Transverse colon (tissue), 4 donors: Measurements from ENCODE around the gene WNT6.

Experiments used
- CTCF ChIP-seq, 5 experiments: fragments of 200-600 bp in 3 of 5; fragments of 450-650 bp in 2 of 5; sonication (generic) in 3 of 5; IDR thresholded peaks; 1 replicate in 2 of 5; 2 replicates in 3 of 5; pipeline ENCODE4 v1.5.1; 2016 to 2017; ENCODE audit warnings: antibody characterized with exemption in 5 of 5, inconsistent platforms in 3 of 5, mild to moderate bottlenecking in 2 of 5, moderate library complexity in 1 of 5
- POLR2A ChIP-seq: fragments of 450-650 bp; IDR thresholded peaks from one replicate; pipeline ENCODE4 v1.6.1; 2016; ENCODE audit warnings: antibody characterized with exemption, mild to moderate bottlenecking, moderate library complexity
- POLR2AphosphoS5 ChIP-seq, 3 donors: sonication (generic); formaldehyde crosslinking; IDR thresholded peaks; one replicate each; pipeline ENCODE4 v1.6.1; 2016; ENCODE audit warnings: antibody characterized with exemption in 3 of 3

GRCh38 chr2:218822622-218823021, 37.0 kb upstream of the WNT6 start:
- TF ChIP-seq CTCF (IDR thresholded peaks at IDR 0.05) (no peak), POLR2A (no peak), POLR2AphosphoS5 (IDR thresholded peaks at IDR 0.05) (no peak)
